SK-N-SH treated with all-trans-retinoic acid at 6 μM for 48 hours (cell line): ENCODE results near the gene C5orf22.

ENCODE experiments used
- CSDC2 ChIP-seq: fragments of 250-450 bp; sonication (Bioruptor Pico); IDR thresholded peaks from 2 replicates; pipeline ENCODE4 v1.5.0; 2020; ENCODE audit warnings: mild to moderate bottlenecking, moderate library complexity
- CSRNP3 ChIP-seq: fragments of 250-450 bp; sonication (Bioruptor Pico); IDR thresholded peaks from 2 replicates; pipeline ENCODE4 v1.5.1; 2021; ENCODE audit warnings: mild to moderate bottlenecking, moderate library complexity
- ESRRG ChIP-seq: fragments of 250-450 bp; sonication (Bioruptor Pico); IDR thresholded peaks from 2 replicates; pipeline ENCODE4 v1.6.1; 2021; ENCODE audit warnings: mild to moderate bottlenecking
- OSR1 ChIP-seq: fragments of 250-450 bp; sonication (Bioruptor Pico); IDR thresholded peaks from 2 replicates; pipeline ENCODE4 v1.8.0; 2022; ENCODE audit warnings: moderate library complexity, mild to moderate bottlenecking, inconsistent platforms
- RARB ChIP-seq: fragments of 250-450 bp; sonication (Bioruptor Pico); IDR thresholded peaks from 2 replicates; pipeline ENCODE4 v1.8.0; 2021; ENCODE audit warnings: mild to moderate bottlenecking, moderate library complexity
- TOX ChIP-seq: fragments of 250-450 bp; sonication (Bioruptor Pico); IDR thresholded peaks from 2 replicates; pipeline ENCODE4 v1.8.0; 2021; ENCODE audit warnings: mild to moderate bottlenecking, moderate library complexity, borderline replicate concordance
- ZFP3 ChIP-seq: fragments of 250-450 bp; sonication (Bioruptor Pico); IDR thresholded peaks from 2 replicates; pipeline ENCODE4 v1.5.0; 2020; ENCODE audit warnings: mild to moderate bottlenecking, moderate library complexity

GRCh38 chr5:31495336-31495735 lies 36.8 kb upstream of the C5orf22 start:
- TF ChIP-seq TOX (no peak), CSRNP3 (CRISPR knock-in tag) (no peak), ZFP3 (no peak), RARB (CRISPR knock-in tag) (no peak), CSDC2 (CRISPR knock-in tag) (no peak), OSR1 (CRISPR knock-in tag) (no peak), ESRRG (CRISPR knock-in tag) (no peak)
